NB4 (cell line): ENCODE results near the gene SPATS2.

Experiments used
- CTCF ChIP-seq: IDR thresholded peaks from one replicate; pipeline ENCODE4 v1.5.1; 2012; ENCODE audit warnings: low read depth, low read length
- MAX ChIP-seq: IDR thresholded peaks from 2 replicates; pipeline ENCODE4 v1.6.1; 2011; ENCODE audit warnings: low read depth, low read length
- POLR2A ChIP-seq: IDR thresholded peaks from 2 replicates; pipeline ENCODE4 v1.6.1; 2011; ENCODE audit warnings: mild to moderate bottlenecking; ENCODE audit not compliant: insufficient read length; ENCODE audit errors: extremely low read depth

- TF ChIP-seq CTCF (no peak), POLR2A (no peak), MAX (no peak)
These were observed 39.4 kb upstream of the SPATS2 start for GRCh38 chr12:49327887-49328286.
